ENCODE measurements around the gene GDPD4.

The GDPD4 gene

GRCh38 chr11:77186302-77186701, 115.2 kb downstream of the GDPD4 start:
- no peak overlapping the region for H3K27ac ChIP-seq
- POLR2A ChIA-PET (ENCODE audit: low non-redundant PET): no interaction called here
- TF ChIP-seq CTCF (conservative IDR thresholded peaks at IDR 0.05; ENCODE audit: low read depth): no peak
- CTCF ChIA-PET: interaction anchor here (0.6 kb wide), 1 partner anchor 289 kb away, joined by 3 read pairs; no protein-coding TSS in a partner anchor
- DNase-seq (ENCODE audit: low spot score): no peak

GRCh38 chr11:77184136-77184860, 117.2 kb downstream of the GDPD4 start:
- ChIA-PET CTCF (interaction anchor here (0.6 to 1.7 kb wide), 2 partner anchors 58 to 340 kb away, joined by 3 to 5 read pairs; no protein-coding TSS in a partner anchor), POLR2A (ENCODE audit: low non-redundant PET) (no interaction called here)
- no peak for TF ChIP-seq CTCF (conservative IDR thresholded peaks at IDR 0.05; ENCODE audit: low read depth)

GRCh38 chr11:77183431-77183984, 118.0 kb downstream of the GDPD4 start:
- no peak for TF ChIP-seq CTCF (conservative IDR thresholded peaks at IDR 0.05; ENCODE audit: low read depth)

More at GRCh38 chr11:77184136-77184860, 117.2 kb downstream of the GDPD4 start:
- no peak overlapping the region for H3K27ac ChIP-seq
- no peak for DNase-seq (ENCODE audit: low spot score)

GRCh38 chr11:77182542-77183430, 118.7 kb downstream of the GDPD4 start:
- TF ChIP-seq CTCF (conservative IDR thresholded peaks at IDR 0.05; ENCODE audit: low read depth): no peak
- H3K27ac ChIP-seq: no peak overlapping the region
- ChIA-PET CTCF (interaction anchor here (1.5 to 1.7 kb wide), 2 partner anchors 56 kb away, joined by 5 read pairs; no protein-coding TSS in a partner anchor), POLR2A (ENCODE audit: low non-redundant PET) (no interaction called here)
- no peak for DNase-seq (ENCODE audit: low spot score)

More at GRCh38 chr11:77183431-77183984, 118.0 kb downstream of the GDPD4 start:
- CTCF ChIA-PET: interaction anchor here (0.6 to 1.7 kb wide), 2 partner anchors 57 to 340 kb away, joined by 3 to 5 read pairs; no protein-coding TSS in a partner anchor
- POLR2A ChIA-PET (ENCODE audit: low non-redundant PET): no interaction called here
- DNase-seq (ENCODE audit: low spot score): no peak
- no peak overlapping the region for H3K27ac ChIP-seq

- H3K27ac ChIP-seq: no peak overlapping the region
- CTCF ChIA-PET: interaction anchor here (1.5 kb wide), 1 partner anchor 55 kb away, joined by 5 read pairs; no protein-coding TSS in a partner anchor
Measured at GRCh38 chr11:77181799-77182541, 119.5 kb downstream of the GDPD4 start.

More at GRCh38 chr11:77181799-77182541, 119.5 kb downstream of the GDPD4 start:
- no peak for DNase-seq (ENCODE audit: low spot score)
- TF ChIP-seq CTCF (conservative IDR thresholded peaks at IDR 0.05; ENCODE audit: low read depth): no peak
- POLR2A ChIA-PET (ENCODE audit: low non-redundant PET): no interaction called here

All from RWPE1 (cell line).